Keratinocyte (primary cell): Measurements from ENCODE around the gene MRPL41. TPM values are rescaled to one million over a fixed set of nuclear protein-coding genes. Genes with fewer than 3 reads are reported as not detected.
A peak's percentile ranks its signal among the peaks of the same experiment; 100 is the strongest.

Source experiments
- DNase-seq: peaks from one replicate; pipeline ENCODE4 v3.0.0-alpha.2; 2011; ENCODE audit warnings: low read depth, missing footprints, low spot score
- FAIRE-seq: peaks from 2 replicates; lab custom pipeline; 2011; peaks lifted over from hg19 to GRCh38; lab: Jason Lieb, UNC
- H2AFZ ChIP-seq: 2 replicates; pipeline ENCODE4 v1.6.0; 2012; ENCODE audit warnings: low read length, control low read depth, inconsistent platforms; ENCODE audit not compliant: control insufficient read depth
- H3K27ac ChIP-seq: 2 replicates; pipeline ENCODE4 v1.5.1; 2011; ENCODE audit warnings: low read length; ENCODE audit not compliant: control insufficient read depth, insufficient read depth
- H3K27me3 ChIP-seq: 3 replicates; pipeline ENCODE4 v1.6.0; 2011; ENCODE audit warnings: low read length; ENCODE audit not compliant: control insufficient read depth, insufficient read depth; ENCODE audit errors: extremely low read depth
- H3K36me3 ChIP-seq, 2 experiments: 2 replicates in 1 of 2; 3 replicates in 1 of 2; pipeline ENCODE4 v1.5.1; 2011; ENCODE audit warnings: low read length in 2 of 2, mild to moderate bottlenecking in 1 of 2; ENCODE audit not compliant: control insufficient read depth in 2 of 2, insufficient read depth in 2 of 2; ENCODE audit errors: extremely low read depth in 1 of 2
- H3K4me1 ChIP-seq: 3 replicates; pipeline ENCODE4 v1.5.1; 2011; ENCODE audit warnings: low read length; ENCODE audit not compliant: control insufficient read depth, insufficient read depth; ENCODE audit errors: extremely low read depth
- H3K4me2 ChIP-seq: 3 replicates; pipeline ENCODE4 v1.6.0; 2011; ENCODE audit warnings: low read depth, low read length; ENCODE audit not compliant: control insufficient read depth, insufficient read depth; ENCODE audit errors: extremely low read depth
- H3K4me3 ChIP-seq, 3 experiments: fragments of 200-600 bp in 1 of 3; sonication (generic) in 1 of 3; 2 replicates in 2 of 3; 3 replicates in 1 of 3; pipeline ENCODE4 v1.5.1; 2011 to 2016; ENCODE audit warnings: low read length in 3 of 3, mild to moderate bottlenecking in 3 of 3, control low read depth in 2 of 3, inconsistent platforms in 1 of 3, low read depth in 1 of 3, mixed read lengths in 1 of 3, mixed run types in 1 of 3, moderate library complexity in 1 of 3; ENCODE audit not compliant: control insufficient read depth in 2 of 3, insufficient read depth in 2 of 3; ENCODE audit errors: extremely low read depth in 1 of 3
- H3K79me2 ChIP-seq: 2 replicates; pipeline ENCODE4 v1.6.0; 2012; ENCODE audit warnings: low read length; ENCODE audit not compliant: control insufficient read depth, insufficient read depth
- H3K9ac ChIP-seq: 3 replicates; pipeline ENCODE4 v1.6.0; 2011; ENCODE audit warnings: low read length; ENCODE audit not compliant: control insufficient read depth, insufficient read depth; ENCODE audit errors: extremely low read depth
- H3K9me1 ChIP-seq: 3 replicates; pipeline ENCODE4 v1.6.0; 2011; ENCODE audit warnings: low read length; ENCODE audit not compliant: control insufficient read depth, insufficient read depth; ENCODE audit errors: extremely low read depth
- H3K9me3 ChIP-seq: 2 replicates; pipeline ENCODE4 v1.5.1; 2012; ENCODE audit warnings: low read depth, low read length; ENCODE audit not compliant: control insufficient read depth
- H4K20me1 ChIP-seq: 3 replicates; pipeline ENCODE4 v1.6.0; 2011; ENCODE audit warnings: low read length; ENCODE audit not compliant: control insufficient read depth, insufficient read depth; ENCODE audit errors: extremely low read depth
- EZH2 ChIP-seq: IDR thresholded peaks from one replicate; pipeline ENCODE4 v1.6.1; 2012; ENCODE audit warnings: inconsistent platforms, mild to moderate bottlenecking, low read length, moderate library complexity
- dilution Hi-C: fragments of 300-500 bp; cut with MboI; formaldehyde crosslinking; loops from one replicate; pipeline ENCODE4 v1.7.0; 2020; ENCODE audit warnings: low sequenced_read_pairs; ENCODE audit not compliant: extremely low pct_ligation_motif_present
- polyA plus RNA-seq, 5 experiments: library from polyadenylated mRNA; depleted of rRNA in 3 of 5; stranded (reverse) in 3 of 5; stranded (forward) in 1 of 5; unstranded in 1 of 5; fragments of >200 nt; gene quantifications; 1 replicate in 1 of 5; 2 replicates in 3 of 5; 3 replicates in 1 of 5; pipeline versions ENCODE4 v1.2.1 to v1.2.3, GENCODE V29; 2011 to 2012; ENCODE audit warnings: missing spikeins in 2 of 5, low read depth in 1 of 5, low replicate concordance in 1 of 5
- TF ChIP-seq, protein P1 (sequence below), 3 experiments: IDR thresholded peaks in 1 of 3; conservative IDR thresholded peaks in 1 of 3; optimal IDR thresholded peaks in 1 of 3; 2 replicates in 2 of 3; 3 replicates in 1 of 3; pipeline versions ENCODE3 to v1.5.1; 2011; ENCODE audit warnings: low read length in 3 of 3, mild to moderate bottlenecking in 3 of 3, moderate library complexity in 2 of 3, control low read depth in 1 of 3, inconsistent platforms in 1 of 3; ENCODE audit not compliant: insufficient read depth in 2 of 3; ENCODE audit errors: extremely low read depth in 1 of 3

MRPL41 gene
- polyA plus RNA-seq, 1 donor (not counting 4 experiments of a cell fraction or from before 2014, with no cell fraction given) = 18.1 TPM

GRCh38 chr9:137574192-137574591, 22.5 kb downstream of the MRPL41 start:
- no peak for TF ChIP-seq EZH2
- TF ChIP-seq, protein P1, sequence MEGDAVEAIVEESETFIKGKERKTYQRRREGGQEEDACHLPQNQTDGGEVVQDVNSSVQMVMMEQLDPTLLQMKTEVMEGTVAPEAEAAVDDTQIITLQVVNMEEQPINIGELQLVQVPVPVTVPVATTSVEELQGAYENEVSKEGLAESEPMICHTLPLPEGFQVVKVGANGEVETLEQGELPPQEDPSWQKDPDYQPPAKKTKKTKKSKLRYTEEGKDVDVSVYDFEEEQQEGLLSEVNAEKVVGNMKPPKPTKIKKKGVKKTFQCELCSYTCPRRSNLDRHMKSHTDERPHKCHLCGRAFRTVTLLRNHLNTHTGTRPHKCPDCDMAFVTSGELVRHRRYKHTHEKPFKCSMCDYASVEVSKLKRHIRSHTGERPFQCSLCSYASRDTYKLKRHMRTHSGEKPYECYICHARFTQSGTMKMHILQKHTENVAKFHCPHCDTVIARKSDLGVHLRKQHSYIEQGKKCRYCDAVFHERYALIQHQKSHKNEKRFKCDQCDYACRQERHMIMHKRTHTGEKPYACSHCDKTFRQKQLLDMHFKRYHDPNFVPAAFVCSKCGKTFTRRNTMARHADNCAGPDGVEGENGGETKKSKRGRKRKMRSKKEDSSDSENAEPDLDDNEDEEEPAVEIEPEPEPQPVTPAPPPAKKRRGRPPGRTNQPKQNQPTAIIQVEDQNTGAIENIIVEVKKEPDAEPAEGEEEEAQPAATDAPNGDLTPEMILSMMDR (optimal IDR thresholded peaks at IDR 0.05 in 1 of 3, IDR thresholded peaks at IDR 0.05 in 1 of 3, conservative IDR thresholded peaks at IDR 0.05 in 1 of 3; ENCODE audit: extremely low read depth in 1 of 3, insufficient read depth in 2 of 3, low read length in 3 of 3) = no peak
- FAIRE-seq = no peak

GRCh38 chr9:137575364-137575715, 23.7 kb downstream of the MRPL41 start:
- Histone ChIP-seq H3K4me3 (no peak overlapping the region), H3K4me2 (no peak overlapping the region), H3K36me3 (peaks cover 29 to 38% of the 10 kb centered on the region in 2 experiments), H3K9me1 (no peaks in the 10 kb centered on the region), H2AFZ (no peak overlapping the region), H3K9ac (no peak overlapping the region), H3K9me3 (no peaks in the 10 kb centered on the region), H3K79me2 (peaks cover 38% of the 10 kb centered on the region), H3K27ac (peak overlapping the region; percentile 50), H3K27me3 (no peaks in the 10 kb centered on the region), H4K20me1 (peaks cover 3% of the 10 kb centered on the region), H3K4me1 (peaks cover 27% of the 10 kb centered on the region)
- DNase-seq (no peak), FAIRE-seq (no peak)
- TF ChIP-seq, protein P1 (optimal IDR thresholded peaks at IDR 0.05 in 1 of 3, IDR thresholded peaks at IDR 0.05 in 1 of 3, conservative IDR thresholded peaks at IDR 0.05 in 1 of 3; ENCODE audit: extremely low read depth in 1 of 3, insufficient read depth in 2 of 3, low read length in 3 of 3) = no peak
- no peak for TF ChIP-seq EZH2
- dilution Hi-C loops = no loop called here

More at GRCh38 chr9:137574192-137574591, 22.5 kb downstream of the MRPL41 start:
- dilution Hi-C loops = no loop called here
- Histone ChIP-seq H3K9ac (no peak overlapping the region), H3K9me3 (no peaks in the 10 kb centered on the region), H2AFZ (no peak overlapping the region), H4K20me1 (peaks cover 3% of the 10 kb centered on the region), H3K4me2 (no peak overlapping the region), H3K27me3 (no peaks in the 10 kb centered on the region), H3K4me1 (peaks cover 26% of the 10 kb centered on the region), H3K27ac (no peak overlapping the region), H3K36me3 (peaks cover 25 to 42% of the 10 kb centered on the region in 2 experiments), H3K9me1 (no peaks in the 10 kb centered on the region), H3K4me3 (no peak overlapping the region), H3K79me2 (peaks cover 46% of the 10 kb centered on the region)
- no peak for DNase-seq
